Mesothelial cell of epicardium (in vitro differentiated cells): ENCODE measurements around the gene KHDC3L. TPM values are rescaled to one million over a fixed set of nuclear protein-coding genes. Genes with fewer than 3 reads are reported as not detected.

Experiments used
- DNase-seq, 2 experiments: peaks; one replicate each; pipeline ENCODE4 v3.0.0; 2021; ENCODE audit warnings: low spot score in 2 of 2; ENCODE audit not compliant: unreplicated experiment in 2 of 2
- H3K27ac Mint-ChIP-seq: 2 replicates; pipeline ENCODE4 v1.8.0; 2021; ENCODE audit warnings: mixed read lengths
- H3K27me3 Mint-ChIP-seq: 2 replicates; pipeline ENCODE4 v1.8.0; 2021; ENCODE audit warnings: low read depth, mixed read lengths
- H3K36me3 Mint-ChIP-seq: 2 replicates; pipeline ENCODE4 v1.8.0; 2021; ENCODE audit warnings: mixed read lengths
- H3K4me1 Mint-ChIP-seq: 2 replicates; pipeline ENCODE4 v1.8.0; 2021; ENCODE audit warnings: mixed read lengths
- H3K4me3 Mint-ChIP-seq: 2 replicates; pipeline ENCODE4 v1.8.0; 2021; ENCODE audit warnings: mild to moderate bottlenecking, moderate library complexity, mixed read lengths
- H3K9me3 Mint-ChIP-seq: 2 replicates; pipeline ENCODE4 v1.8.0; 2021; ENCODE audit warnings: mixed read lengths
- CTCF ChIP-seq: fragments of 200-600 bp; sonication (generic); IDR thresholded peaks from one replicate; pipeline ENCODE4 v1.5.0; 2021; ENCODE audit warnings: antibody characterized with exemption; ENCODE audit not compliant: unreplicated experiment
- total RNA-seq: library from RNA; stranded (reverse); gene quantifications from 3 replicates; pipeline ENCODE4 v1.2.1, GENCODE V29; 2021

Gene KHDC3L
- total RNA-seq, 1 donor from 2014 or later, result not detected

DNA sequence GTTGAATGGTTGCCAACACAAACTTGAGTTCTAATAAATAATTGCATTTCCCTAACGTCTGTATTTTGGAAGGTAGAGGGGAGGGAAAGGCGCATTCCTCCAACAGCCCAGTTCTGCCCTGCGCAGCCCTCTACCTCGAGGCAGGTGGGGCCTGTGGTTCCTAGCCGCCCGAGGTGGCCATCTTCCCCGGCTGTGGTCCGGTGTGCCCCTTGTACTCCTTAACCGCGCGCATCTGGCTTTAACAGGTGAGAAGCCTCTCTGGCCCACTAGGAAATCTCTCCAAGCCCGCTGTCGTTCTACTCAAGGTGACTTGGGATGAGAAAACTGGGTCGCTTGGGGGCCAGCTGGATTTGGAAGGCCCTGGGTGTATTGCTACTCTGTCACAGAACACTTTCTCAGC, 1.7 kb downstream of the KHDC3L start:
- no peaks in the 10 kb centered on the region for H3K27me3 Mint-ChIP-seq
- no peak overlapping the region for H3K27ac Mint-ChIP-seq
- H3K4me3 Mint-ChIP-seq, result no peak overlapping the region
- H3K9me3 Mint-ChIP-seq, result no peaks in the 10 kb centered on the region
- H3K36me3 Mint-ChIP-seq, result no peaks in the 10 kb centered on the region
- DNase-seq, result no peak
- H3K4me1 Mint-ChIP-seq, result no peaks in the 10 kb centered on the region
- TF ChIP-seq CTCF, result no peak

GRCh38 chr6:73364549-73364948, 2.1 kb downstream of the KHDC3L start:
- Mint-ChIP-seq H3K27me3 (no peaks in the 10 kb centered on the region), H3K36me3 (no peaks in the 10 kb centered on the region), H3K4me1 (no peaks in the 10 kb centered on the region), H3K4me3 (no peak overlapping the region), H3K9me3 (no peaks in the 10 kb centered on the region), H3K27ac (no peak overlapping the region)
- TF ChIP-seq CTCF, result no peak
- DNase-seq, result no peak

DNA sequence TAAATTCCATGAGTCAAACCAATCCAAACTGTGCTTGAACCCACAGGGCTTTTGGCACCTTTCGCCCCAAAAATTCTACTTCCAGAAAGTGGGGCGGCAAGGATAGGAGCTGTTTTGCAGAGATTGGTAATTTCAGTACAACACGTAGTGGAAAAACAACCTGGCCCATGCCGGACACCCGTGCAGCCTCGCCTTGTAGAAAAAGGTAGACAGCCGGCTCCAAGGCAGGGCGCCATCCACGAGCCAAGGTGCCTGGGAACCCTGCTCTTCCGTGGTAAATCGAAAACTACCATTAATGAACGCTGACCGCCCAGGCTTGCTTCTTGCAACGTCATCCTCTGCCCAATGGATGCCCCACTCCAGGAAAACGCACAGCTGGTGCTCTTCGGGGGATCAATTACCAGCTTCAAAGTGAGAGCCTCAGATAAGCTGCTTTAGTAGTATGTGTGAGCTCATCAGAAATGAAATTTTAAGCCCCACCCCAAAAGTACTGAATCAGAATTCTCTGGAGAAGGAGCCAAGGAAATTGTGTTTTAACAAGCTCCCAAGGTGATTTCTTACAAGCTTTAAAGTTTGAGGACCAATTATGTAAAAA, 5.4 kb downstream of the KHDC3L start:
- Mint-ChIP-seq H3K27ac (no peak overlapping the region), H3K4me1 (no peaks in the 10 kb centered on the region), H3K27me3 (no peaks in the 10 kb centered on the region), H3K36me3 (no peaks in the 10 kb centered on the region), H3K9me3 (peaks cover under 1% of the 10 kb centered on the region), H3K4me3 (no peak overlapping the region)
- TF ChIP-seq CTCF, result no peak
- DNase-seq, result no peak

- Mint-ChIP-seq H3K27me3 (no peaks in the 10 kb centered on the region), H3K9me3 (peaks cover 3% of the 10 kb centered on the region), H3K4me3 (no peak overlapping the region), H3K4me1 (no peaks in the 10 kb centered on the region), H3K36me3 (no peaks in the 10 kb centered on the region), H3K27ac (no peak overlapping the region)
- TF ChIP-seq CTCF, result no peak
- no peak for DNase-seq
These were observed 6.2 kb downstream of the KHDC3L start for GRCh38 chr6:73368675-73369074.

DNA sequence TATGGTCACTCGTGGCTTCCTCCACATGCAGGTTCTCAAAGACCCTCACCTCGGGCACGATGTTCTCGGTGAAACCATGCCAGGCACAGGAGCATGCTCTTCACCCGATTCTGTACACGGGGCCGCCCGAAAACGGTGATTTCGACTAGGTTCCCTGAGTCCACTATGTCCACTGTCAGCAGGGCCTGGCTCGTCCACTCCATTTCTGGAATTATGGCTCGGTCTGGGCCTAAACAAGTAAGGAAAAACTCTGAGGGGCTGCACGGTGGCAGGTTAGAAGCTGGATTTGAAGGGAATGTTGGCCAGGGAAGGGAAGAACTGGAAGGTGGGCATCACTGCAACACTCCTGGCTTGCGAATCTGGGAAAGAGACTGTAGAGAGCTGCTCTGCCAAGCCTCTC, 6.7 kb downstream of the KHDC3L start:
- H3K27ac Mint-ChIP-seq, result no peak overlapping the region
- H3K4me3 Mint-ChIP-seq, result no peak overlapping the region
- no peaks in the 10 kb centered on the region for H3K4me1 Mint-ChIP-seq
- no peaks in the 10 kb centered on the region for H3K36me3 Mint-ChIP-seq
- no peaks in the 10 kb centered on the region for H3K27me3 Mint-ChIP-seq
- H3K9me3 Mint-ChIP-seq, result peaks cover 3% of the 10 kb centered on the region
- DNase-seq, result no peak
- no peak for TF ChIP-seq CTCF

- peaks cover 3% of the 10 kb centered on the region for H3K9me3 Mint-ChIP-seq
- H3K36me3 Mint-ChIP-seq, result no peaks in the 10 kb centered on the region
- H3K4me1 Mint-ChIP-seq, result no peaks in the 10 kb centered on the region
- no peak within 1 kb of the TSS for H3K27ac Mint-ChIP-seq
- no peak within 1 kb of the TSS for H3K4me3 Mint-ChIP-seq
- H3K27me3 Mint-ChIP-seq, result no peaks in the 10 kb centered on the region
- no peak for TF ChIP-seq CTCF
- no peak for DNase-seq
These were observed 7.1 kb downstream of the KHDC3L start, which contains the start of gene OOEP for GRCh38 chr6:73369563-73369962. Gene OOEP (minus strand): TSS chr6:73369897. CDS start chr6:73369792, 105 bp downstream.
